HUES48 (cell line): ENCODE measurements around the gene PTPRN2.
"Not testable (repeated sequence)": the region's sequence is repeated elsewhere in the genome, so short reads cannot be mapped to it uniquely, and the experiment has no call there.

Experiments used
- H3K27ac ChIP-seq: one replicate; pipeline ENCODE4 v1.7.0; 2013; ENCODE audit warnings: low read depth, low read length, inconsistent platforms
- H3K27me3 ChIP-seq: 2 replicates; pipeline ENCODE4 v1.6.1; 2013; ENCODE audit warnings: mild to moderate bottlenecking, low read length; ENCODE audit not compliant: control insufficient read depth, insufficient read depth
- H3K36me3 ChIP-seq: 2 replicates; pipeline ENCODE4 v1.6.1; 2013; ENCODE audit warnings: low read length; ENCODE audit not compliant: control insufficient read depth, insufficient read depth
- H3K4me1 ChIP-seq: 2 replicates; pipeline ENCODE4 v1.6.1; 2013; ENCODE audit warnings: mild to moderate bottlenecking, low read length; ENCODE audit not compliant: control insufficient read depth, insufficient read depth
- H3K4me3 ChIP-seq: 2 replicates; pipeline ENCODE4 v1.5.1; 2013; ENCODE audit warnings: mild to moderate bottlenecking, low read depth, low read length
- H3K9ac ChIP-seq: 2 replicates; pipeline ENCODE4 v1.6.1; 2013; ENCODE audit warnings: mild to moderate bottlenecking, low read depth, low read length, moderate library complexity
- H3K9me3 ChIP-seq: 2 replicates; pipeline ENCODE4 v1.6.1; 2013; ENCODE audit warnings: low read length; ENCODE audit not compliant: control insufficient read depth, insufficient read depth

PTPRN2 gene

GRCh38 chr7:158422887-158423560, 164.6 kb downstream of the PTPRN2 start:
- Histone ChIP-seq H3K36me3 (no peaks in the 10 kb centered on the region), H3K27ac (no peak overlapping the region), H3K27me3 (no peaks in the 10 kb centered on the region), H3K9ac (no peak overlapping the region), H3K4me3 (no peak overlapping the region), H3K4me1 (no peaks in the 10 kb centered on the region), H3K9me3 (peaks cover 16% of the 10 kb centered on the region)

- H3K9ac ChIP-seq: no peak overlapping the region
- H3K27me3 ChIP-seq: no peaks in the 10 kb centered on the region
- H3K4me3 ChIP-seq: no peak overlapping the region
- no peaks in the 10 kb centered on the region for H3K36me3 ChIP-seq
- H3K4me1 ChIP-seq: no peaks in the 10 kb centered on the region
- H3K27ac ChIP-seq: no peak overlapping the region
- peaks cover 22% of the 10 kb centered on the region for H3K9me3 ChIP-seq
Observed at GRCh38 chr7:158422196-158422886, 165.3 kb downstream of the PTPRN2 start.

- Histone ChIP-seq H3K27ac (no peak overlapping the region), H3K9ac (no peak overlapping the region), H3K36me3 (no peaks in the 10 kb centered on the region), H3K4me1 (no peaks in the 10 kb centered on the region), H3K27me3 (no peaks in the 10 kb centered on the region), H3K4me3 (no peak overlapping the region), H3K9me3 (peaks cover 25% of the 10 kb centered on the region)
Observed at GRCh38 chr7:158421361-158421760, 166.3 kb downstream of the PTPRN2 start.

- peaks cover 25% of the 10 kb centered on the region for H3K9me3 ChIP-seq
- no peaks in the 10 kb centered on the region for H3K27me3 ChIP-seq
- H3K27ac ChIP-seq: no peak overlapping the region
- H3K36me3 ChIP-seq: no peaks in the 10 kb centered on the region
- H3K4me1 ChIP-seq: no peaks in the 10 kb centered on the region
- no peak overlapping the region for H3K4me3 ChIP-seq
- no peak overlapping the region for H3K9ac ChIP-seq
Observed at GRCh38 chr7:158420591-158421340, 166.9 kb downstream of the PTPRN2 start.

GRCh38 chr7:158419238-158419785, 168.3 kb downstream of the PTPRN2 start:
- H3K27ac ChIP-seq: no peak overlapping the region
- no peaks in the 10 kb centered on the region for H3K36me3 ChIP-seq
- no peaks in the 10 kb centered on the region for H3K27me3 ChIP-seq
- H3K4me3 ChIP-seq: no peak overlapping the region
- H3K9me3 ChIP-seq: peaks cover 25% of the 10 kb centered on the region
- no peaks in the 10 kb centered on the region; the same call in 1 of the 2 replicates for H3K4me1 ChIP-seq
- no peak overlapping the region for H3K9ac ChIP-seq

GRCh38 chr7:158418395-158418794, 169.2 kb downstream of the PTPRN2 start:
- not testable (repeated sequence) for H3K4me3 ChIP-seq, H3K9ac ChIP-seq, H3K4me1 ChIP-seq, H3K27ac ChIP-seq, H3K36me3 ChIP-seq, H3K27me3 ChIP-seq
- H3K9me3 ChIP-seq: peaks cover 25% of the 10 kb centered on the region

GRCh38 chr7:158416283-158416933, 171.2 kb downstream of the PTPRN2 start:
- Histone ChIP-seq H3K27me3 (no peaks in the 10 kb centered on the region), H3K4me3 (no peak overlapping the region), H3K4me1 (no peaks in the 10 kb centered on the region; the same call in 1 of the 2 replicates), H3K27ac (no peak overlapping the region), H3K9ac (no peak overlapping the region), H3K36me3 (no peaks in the 10 kb centered on the region), H3K9me3 (peaks cover 25% of the 10 kb centered on the region)

GRCh38 chr7:158415316-158415715, 172.3 kb downstream of the PTPRN2 start:
- no peaks in the 10 kb centered on the region; the same call in 1 of the 2 replicates for H3K4me1 ChIP-seq
- H3K27ac ChIP-seq: no peak overlapping the region
- H3K9ac ChIP-seq: no peak overlapping the region
- no peaks in the 10 kb centered on the region for H3K36me3 ChIP-seq
- H3K27me3 ChIP-seq: no peaks in the 10 kb centered on the region
- no peak overlapping the region for H3K4me3 ChIP-seq
- H3K9me3 ChIP-seq: peaks cover 25% of the 10 kb centered on the region

GRCh38 chr7:158414486-158414961, 173.1 kb downstream of the PTPRN2 start:
- H3K36me3 ChIP-seq: no peaks in the 10 kb centered on the region
- no peak overlapping the region for H3K27ac ChIP-seq
- peaks cover 21% of the 10 kb centered on the region for H3K9me3 ChIP-seq
- no peak overlapping the region for H3K9ac ChIP-seq
- H3K4me3 ChIP-seq: no peak overlapping the region
- H3K27me3 ChIP-seq: no peaks in the 10 kb centered on the region
- H3K4me1 ChIP-seq: no peaks in the 10 kb centered on the region; the same call in 1 of the 2 replicates

- H3K27me3 ChIP-seq: no peaks in the 10 kb centered on the region
- no peak overlapping the region for H3K27ac ChIP-seq
- no peak overlapping the region for H3K9ac ChIP-seq
- no peaks in the 10 kb centered on the region for H3K36me3 ChIP-seq
- H3K4me3 ChIP-seq: no peak overlapping the region
- H3K4me1 ChIP-seq: no peaks in the 10 kb centered on the region; the same call in 1 of the 2 replicates
- peaks cover 19% of the 10 kb centered on the region for H3K9me3 ChIP-seq
Observed at GRCh38 chr7:158414002-158414401, 173.6 kb downstream of the PTPRN2 start.
